ENCODE data around the gene CERS2. TPM values are rescaled to one million over a fixed set of nuclear protein-coding genes. Genes with fewer than 3 reads are reported as not detected.

CERS2 gene
- total and polyA plus RNA-seq, 2 of the 13 experiments (the other 11 are each of a cell fraction or from before 2014, with no cell fraction given): 269 to 298 TPM

DNA sequence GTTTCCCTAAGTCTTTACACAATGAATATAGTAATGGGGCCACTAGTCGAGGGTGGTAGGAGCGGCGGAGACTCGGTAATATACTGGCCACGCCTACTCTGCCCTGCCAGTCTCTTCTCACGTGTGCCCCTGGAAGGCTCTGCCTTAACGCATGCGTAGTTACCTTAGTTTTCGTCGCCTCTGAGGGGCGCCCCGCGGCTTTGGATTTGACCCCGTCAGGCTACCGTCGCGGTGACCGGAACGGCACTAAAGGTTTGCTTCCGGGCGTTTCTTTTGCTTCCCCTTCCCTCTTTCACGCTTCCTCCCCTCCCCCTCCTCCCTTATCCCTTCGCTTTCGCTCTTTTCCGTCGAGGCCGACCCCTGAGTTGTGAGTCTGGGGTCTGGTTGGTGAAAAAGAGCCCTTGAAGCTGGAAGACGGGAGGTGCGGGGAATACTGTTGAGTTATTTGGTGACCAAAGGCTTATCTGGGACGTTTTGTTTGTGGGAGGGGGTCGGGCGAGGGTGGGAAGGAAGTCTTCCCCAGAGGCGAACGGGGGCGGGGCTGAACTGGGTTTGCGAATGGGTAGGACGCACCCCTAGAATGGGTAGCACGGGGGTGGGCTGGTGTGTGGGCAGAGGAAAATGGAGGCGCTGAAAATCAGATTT lies 48.4 kb downstream of the CERS2 start, which contains the start of gene SETDB1 (continued):
- TF ChIP-seq, protein P1, sequence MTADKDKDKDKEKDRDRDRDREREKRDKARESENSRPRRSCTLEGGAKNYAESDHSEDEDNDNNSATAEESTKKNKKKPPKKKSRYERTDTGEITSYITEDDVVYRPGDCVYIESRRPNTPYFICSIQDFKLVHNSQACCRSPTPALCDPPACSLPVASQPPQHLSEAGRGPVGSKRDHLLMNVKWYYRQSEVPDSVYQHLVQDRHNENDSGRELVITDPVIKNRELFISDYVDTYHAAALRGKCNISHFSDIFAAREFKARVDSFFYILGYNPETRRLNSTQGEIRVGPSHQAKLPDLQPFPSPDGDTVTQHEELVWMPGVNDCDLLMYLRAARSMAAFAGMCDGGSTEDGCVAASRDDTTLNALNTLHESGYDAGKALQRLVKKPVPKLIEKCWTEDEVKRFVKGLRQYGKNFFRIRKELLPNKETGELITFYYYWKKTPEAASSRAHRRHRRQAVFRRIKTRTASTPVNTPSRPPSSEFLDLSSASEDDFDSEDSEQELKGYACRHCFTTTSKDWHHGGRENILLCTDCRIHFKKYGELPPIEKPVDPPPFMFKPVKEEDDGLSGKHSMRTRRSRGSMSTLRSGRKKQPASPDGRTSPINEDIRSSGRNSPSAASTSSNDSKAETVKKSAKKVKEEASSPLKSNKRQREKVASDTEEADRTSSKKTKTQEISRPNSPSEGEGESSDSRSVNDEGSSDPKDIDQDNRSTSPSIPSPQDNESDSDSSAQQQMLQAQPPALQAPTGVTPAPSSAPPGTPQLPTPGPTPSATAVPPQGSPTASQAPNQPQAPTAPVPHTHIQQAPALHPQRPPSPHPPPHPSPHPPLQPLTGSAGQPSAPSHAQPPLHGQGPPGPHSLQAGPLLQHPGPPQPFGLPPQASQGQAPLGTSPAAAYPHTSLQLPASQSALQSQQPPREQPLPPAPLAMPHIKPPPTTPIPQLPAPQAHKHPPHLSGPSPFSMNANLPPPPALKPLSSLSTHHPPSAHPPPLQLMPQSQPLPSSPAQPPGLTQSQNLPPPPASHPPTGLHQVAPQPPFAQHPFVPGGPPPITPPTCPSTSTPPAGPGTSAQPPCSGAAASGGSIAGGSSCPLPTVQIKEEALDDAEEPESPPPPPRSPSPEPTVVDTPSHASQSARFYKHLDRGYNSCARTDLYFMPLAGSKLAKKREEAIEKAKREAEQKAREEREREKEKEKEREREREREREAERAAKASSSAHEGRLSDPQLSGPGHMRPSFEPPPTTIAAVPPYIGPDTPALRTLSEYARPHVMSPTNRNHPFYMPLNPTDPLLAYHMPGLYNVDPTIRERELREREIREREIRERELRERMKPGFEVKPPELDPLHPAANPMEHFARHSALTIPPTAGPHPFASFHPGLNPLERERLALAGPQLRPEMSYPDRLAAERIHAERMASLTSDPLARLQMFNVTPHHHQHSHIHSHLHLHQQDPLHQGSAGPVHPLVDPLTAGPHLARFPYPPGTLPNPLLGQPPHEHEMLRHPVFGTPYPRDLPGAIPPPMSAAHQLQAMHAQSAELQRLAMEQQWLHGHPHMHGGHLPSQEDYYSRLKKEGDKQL (CRISPR knock-in tag; IDR thresholded peaks at IDR 0.05; ENCODE audit: low read depth): 0 out of 2 replicates have a peak, but pooled peaks have one; percentile 17
- TF ChIP-seq, protein P2, sequence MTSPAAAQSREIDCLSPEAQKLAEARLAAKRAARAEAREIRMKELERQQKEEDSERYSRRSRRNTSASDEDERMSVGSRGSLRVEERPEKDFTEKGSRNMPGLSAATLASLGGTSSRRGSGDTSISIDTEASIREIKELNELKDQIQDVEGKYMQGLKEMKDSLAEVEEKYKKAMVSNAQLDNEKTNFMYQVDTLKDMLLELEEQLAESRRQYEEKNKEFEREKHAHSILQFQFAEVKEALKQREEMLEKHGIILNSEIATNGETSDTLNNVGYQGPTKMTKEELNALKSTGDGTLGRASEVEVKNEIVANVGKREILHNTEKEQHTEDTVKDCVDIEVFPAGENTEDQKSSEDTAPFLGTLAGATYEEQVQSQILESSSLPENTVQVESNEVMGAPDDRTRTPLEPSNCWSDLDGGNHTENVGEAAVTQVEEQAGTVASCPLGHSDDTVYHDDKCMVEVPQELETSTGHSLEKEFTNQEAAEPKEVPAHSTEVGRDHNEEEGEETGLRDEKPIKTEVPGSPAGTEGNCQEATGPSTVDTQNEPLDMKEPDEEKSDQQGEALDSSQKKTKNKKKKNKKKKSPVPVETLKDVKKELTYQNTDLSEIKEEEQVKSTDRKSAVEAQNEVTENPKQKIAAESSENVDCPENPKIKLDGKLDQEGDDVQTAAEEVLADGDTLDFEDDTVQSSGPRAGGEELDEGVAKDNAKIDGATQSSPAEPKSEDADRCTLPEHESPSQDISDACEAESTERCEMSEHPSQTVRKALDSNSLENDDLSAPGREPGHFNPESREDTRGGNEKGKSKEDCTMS (CRISPR knock-in tag; conservative IDR thresholded peaks at IDR 0.05): no peak
- TF ChIP-seq JDP2 (CRISPR knock-in tag; IDR thresholded peaks at IDR 0.05; ENCODE audit: borderline replicate concordance) (no peak), KDM2A (CRISPR knock-in tag; IDR thresholded peaks at IDR 0.05; ENCODE audit: borderline replicate concordance, low read depth) (peak; percentile 81), EHMT2 (IDR thresholded peaks at IDR 0.05; ENCODE audit: borderline replicate concordance, low read depth, low read length) (no peak), ZIK1 (CRISPR knock-in tag; IDR thresholded peaks at IDR 0.05; ENCODE audit: borderline replicate concordance, low read depth) (no peak), ETV6 (CRISPR knock-in tag; conservative IDR thresholded peaks at IDR 0.05) (no peak), ZSCAN25 (CRISPR knock-in tag; IDR thresholded peaks at IDR 0.05) (no peak), ZFP90 (CRISPR knock-in tag; IDR thresholded peaks at IDR 0.05; ENCODE audit: borderline replicate concordance) (no peak), SIX1 (CRISPR knock-in tag; IDR thresholded peaks at IDR 0.05; ENCODE audit: borderline replicate concordance) (no peak), EED (CRISPR knock-in tag; IDR thresholded peaks at IDR 0.05) (no peak)
- TF ChIP-seq, protein P3, sequence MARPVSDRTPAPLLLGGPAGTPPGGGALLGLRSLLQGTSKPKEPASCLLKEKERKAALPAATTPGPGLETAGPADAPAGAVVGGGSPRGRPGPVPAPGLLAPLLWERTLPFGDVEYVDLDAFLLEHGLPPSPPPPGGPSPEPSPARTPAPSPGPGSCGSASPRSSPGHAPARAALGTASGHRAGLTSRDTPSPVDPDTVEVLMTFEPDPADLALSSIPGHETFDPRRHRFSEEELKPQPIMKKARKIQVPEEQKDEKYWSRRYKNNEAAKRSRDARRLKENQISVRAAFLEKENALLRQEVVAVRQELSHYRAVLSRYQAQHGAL (CRISPR knock-in tag; IDR thresholded peaks at IDR 0.05; ENCODE audit: not compliant biosample characterization): no peak
- TF ChIP-seq, protein P4, sequence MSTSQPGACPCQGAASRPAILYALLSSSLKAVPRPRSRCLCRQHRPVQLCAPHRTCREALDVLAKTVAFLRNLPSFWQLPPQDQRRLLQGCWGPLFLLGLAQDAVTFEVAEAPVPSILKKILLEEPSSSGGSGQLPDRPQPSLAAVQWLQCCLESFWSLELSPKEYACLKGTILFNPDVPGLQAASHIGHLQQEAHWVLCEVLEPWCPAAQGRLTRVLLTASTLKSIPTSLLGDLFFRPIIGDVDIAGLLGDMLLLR (CRISPR knock-in tag; IDR thresholded peaks at IDR 0.05): no peak
